Lung (tissue), 12 donors: ENCODE data around the gene GPT2. TPM values are rescaled to one million over a fixed set of nuclear protein-coding genes. Genes with fewer than 3 reads are reported as not detected.

Source experiments
- ATAC-seq: fragments of 200-7000 bp; cut with Tn5 transposase; one replicate; pipeline ENCODE4 v1.9.1; 2020; ENCODE audit warnings: moderate number of reproducible peaks; ENCODE audit not compliant: insufficient read depth, low FRiP score
- DNase-seq, 3 donors: peaks; one replicate each; pipeline ENCODE4 v3.0.0-alpha.2; 2013 to 2017
- H3K27ac ChIP-seq, 2 donors: one replicate each; pipeline ENCODE4 v1.5.1; 2013; ENCODE audit warnings: mild to moderate bottlenecking in 2 of 2, moderate library complexity in 2 of 2, control low read depth in 1 of 2, inconsistent platforms in 1 of 2, low read depth in 1 of 2, low read length in 1 of 2
- H3K27me3 ChIP-seq, 3 donors: one replicate each; pipeline ENCODE4 v1.5.1; 2013; ENCODE audit warnings: low read length in 2 of 3; ENCODE audit not compliant: control insufficient read depth in 3 of 3, insufficient read depth in 3 of 3
- H3K36me3 ChIP-seq, 4 donors: one replicate each; pipeline ENCODE4 v1.5.1; 2013; ENCODE audit warnings: low read length in 4 of 4, mild to moderate bottlenecking in 1 of 4, moderate library complexity in 1 of 4; ENCODE audit not compliant: control insufficient read depth in 4 of 4, insufficient read depth in 4 of 4
- H3K4me1 ChIP-seq, 5 donors: one replicate each; pipeline ENCODE4 v1.5.1; 2013; ENCODE audit warnings: low read length in 5 of 5, mild to moderate bottlenecking in 2 of 5, moderate library complexity in 1 of 5; ENCODE audit not compliant: control insufficient read depth in 5 of 5, insufficient read depth in 5 of 5
- H3K4me3 ChIP-seq: one replicate; pipeline ENCODE4 v1.5.1; 2013; ENCODE audit warnings: mild to moderate bottlenecking, control low read depth, moderate library complexity
- H3K9ac ChIP-seq, 2 donors: one replicate each; pipeline ENCODE4 v1.5.1; 2013; ENCODE audit warnings: low read length in 2 of 2, control low read depth in 1 of 2; ENCODE audit not compliant: insufficient read depth in 1 of 2
- H3K9me3 ChIP-seq, 4 donors: one replicate each; pipeline ENCODE4 v1.5.1; 2013; ENCODE audit warnings: low read length in 3 of 4, mild to moderate bottlenecking in 1 of 4, moderate library complexity in 1 of 4; ENCODE audit not compliant: control insufficient read depth in 4 of 4, insufficient read depth in 3 of 4
- WGBS, 2 donors: extraction: QIAGEN DNeasy Blood & Tissue Kit; methylation state at CpG; one replicate each; pipeline ENCODE4 v1.1.7; 2013; 5-methylcytosine and 5-hydroxymethylcytosine counted together
- polyA plus RNA-seq, 2 donors: library from polyadenylated mRNA; stranded (reverse); fragments of 200-250 nt; gene quantifications; one replicate each; pipeline ENCODE4 v1.2.1, GENCODE V29; 2013
- total RNA-seq, 2 donors: library from RNA; depleted of rRNA in 1 of 2; stranded (reverse); fragments of >200 nt in 1 of 2; gene quantifications; one replicate each; pipeline ENCODE4 v1.2.1, GENCODE V29; 2014 to 2021
- TF ChIP-seq, protein P1 (sequence below): IDR thresholded peaks from 2 replicates; pipeline ENCODE4 v1.5.1; 2012; ENCODE audit warnings: mild to moderate bottlenecking; ENCODE audit errors: control extremely low read depth, extremely low read depth
- donor health status: control.
- donor health status: control.
- donor health status: Bipolar disorder and iron deficiency.
- donor health status: healthy.
- donor health status: DM: yes; HTN: yes; CAD: no.

Gene GPT2
- total and polyA plus RNA-seq, 4 donors: 4.3 to 13.3 (median 6.5) TPM

DNA sequence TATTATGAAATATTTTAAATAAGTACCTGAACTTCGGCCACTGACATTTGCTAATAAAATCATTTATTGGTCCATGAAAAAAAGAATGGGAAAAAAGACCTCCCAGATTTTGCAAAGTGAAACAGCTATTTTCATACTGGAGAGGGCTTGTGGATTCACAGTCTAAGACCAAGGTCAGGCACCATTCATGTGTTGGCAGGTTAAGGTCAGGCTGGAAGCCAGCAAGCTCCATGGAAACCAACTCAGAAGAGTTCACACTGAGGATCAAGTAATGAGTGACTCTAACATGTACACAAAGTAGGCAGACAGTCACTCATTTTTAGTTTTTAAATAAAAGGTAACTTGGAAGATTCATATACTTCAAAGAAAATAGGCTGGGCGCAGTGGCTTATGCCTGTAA lies 85.9 kb downstream of the GPT2 start:
- H3K4me1 ChIP-seq: peaks cover 2 to 17% (median 13%) of the 10 kb centered on the region in 5 donors
- TF ChIP-seq, protein P1, sequence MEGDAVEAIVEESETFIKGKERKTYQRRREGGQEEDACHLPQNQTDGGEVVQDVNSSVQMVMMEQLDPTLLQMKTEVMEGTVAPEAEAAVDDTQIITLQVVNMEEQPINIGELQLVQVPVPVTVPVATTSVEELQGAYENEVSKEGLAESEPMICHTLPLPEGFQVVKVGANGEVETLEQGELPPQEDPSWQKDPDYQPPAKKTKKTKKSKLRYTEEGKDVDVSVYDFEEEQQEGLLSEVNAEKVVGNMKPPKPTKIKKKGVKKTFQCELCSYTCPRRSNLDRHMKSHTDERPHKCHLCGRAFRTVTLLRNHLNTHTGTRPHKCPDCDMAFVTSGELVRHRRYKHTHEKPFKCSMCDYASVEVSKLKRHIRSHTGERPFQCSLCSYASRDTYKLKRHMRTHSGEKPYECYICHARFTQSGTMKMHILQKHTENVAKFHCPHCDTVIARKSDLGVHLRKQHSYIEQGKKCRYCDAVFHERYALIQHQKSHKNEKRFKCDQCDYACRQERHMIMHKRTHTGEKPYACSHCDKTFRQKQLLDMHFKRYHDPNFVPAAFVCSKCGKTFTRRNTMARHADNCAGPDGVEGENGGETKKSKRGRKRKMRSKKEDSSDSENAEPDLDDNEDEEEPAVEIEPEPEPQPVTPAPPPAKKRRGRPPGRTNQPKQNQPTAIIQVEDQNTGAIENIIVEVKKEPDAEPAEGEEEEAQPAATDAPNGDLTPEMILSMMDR: no peak
- DNase-seq: no peak
- H3K9ac ChIP-seq: no peak overlapping the region
- no peak for ATAC-seq
- no peaks in the 10 kb centered on the region for H3K27me3 ChIP-seq
- no peaks in the 10 kb centered on the region for H3K9me3 ChIP-seq
- peaks cover 22 to 41% (median 30%) of the 10 kb centered on the region in 4 donors for H3K36me3 ChIP-seq
- 70 to 83% methylated on average over 2 of the region's 2 CpGs for WGBS, 2 donors
- no peak overlapping the region for H3K4me3 ChIP-seq
- no peak overlapping the region for H3K27ac ChIP-seq

DNA sequence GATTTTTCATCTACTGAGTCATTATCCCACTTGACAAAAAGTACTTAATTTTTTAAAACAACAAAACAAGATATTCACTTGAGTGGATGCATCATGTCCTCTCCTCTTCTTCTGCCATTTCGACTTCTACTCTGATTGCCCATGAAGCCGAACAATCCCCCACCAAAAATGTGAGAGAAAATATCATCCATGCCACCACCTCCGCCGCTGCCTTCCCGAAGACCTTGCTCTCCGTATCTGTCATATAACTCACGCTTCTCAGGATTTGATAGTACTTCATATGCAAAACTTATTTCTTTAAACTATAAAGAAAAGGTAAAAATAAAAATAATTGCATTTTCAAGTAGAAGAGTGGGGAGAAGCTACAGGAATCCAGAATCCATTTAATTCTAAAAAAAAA lies 87.1 kb downstream of the GPT2 start:
- peaks cover 2 to 17% (median 13%) of the 10 kb centered on the region in 5 donors for H3K4me1 ChIP-seq
- no peak overlapping the region for H3K4me3 ChIP-seq
- H3K9ac ChIP-seq: no peak overlapping the region
- no peak for ATAC-seq
- H3K27me3 ChIP-seq: no peaks in the 10 kb centered on the region
- H3K36me3 ChIP-seq: peaks cover 16 to 34% (median 22%) of the 10 kb centered on the region in 4 donors
- DNase-seq: no peak
- WGBS, 2 donors: 94 to 96% methylated on average over 7 of the region's 7 CpGs
- no peak overlapping the region for H3K27ac ChIP-seq
- TF ChIP-seq, protein P1: no peak
- no peaks in the 10 kb centered on the region for H3K9me3 ChIP-seq

DNA sequence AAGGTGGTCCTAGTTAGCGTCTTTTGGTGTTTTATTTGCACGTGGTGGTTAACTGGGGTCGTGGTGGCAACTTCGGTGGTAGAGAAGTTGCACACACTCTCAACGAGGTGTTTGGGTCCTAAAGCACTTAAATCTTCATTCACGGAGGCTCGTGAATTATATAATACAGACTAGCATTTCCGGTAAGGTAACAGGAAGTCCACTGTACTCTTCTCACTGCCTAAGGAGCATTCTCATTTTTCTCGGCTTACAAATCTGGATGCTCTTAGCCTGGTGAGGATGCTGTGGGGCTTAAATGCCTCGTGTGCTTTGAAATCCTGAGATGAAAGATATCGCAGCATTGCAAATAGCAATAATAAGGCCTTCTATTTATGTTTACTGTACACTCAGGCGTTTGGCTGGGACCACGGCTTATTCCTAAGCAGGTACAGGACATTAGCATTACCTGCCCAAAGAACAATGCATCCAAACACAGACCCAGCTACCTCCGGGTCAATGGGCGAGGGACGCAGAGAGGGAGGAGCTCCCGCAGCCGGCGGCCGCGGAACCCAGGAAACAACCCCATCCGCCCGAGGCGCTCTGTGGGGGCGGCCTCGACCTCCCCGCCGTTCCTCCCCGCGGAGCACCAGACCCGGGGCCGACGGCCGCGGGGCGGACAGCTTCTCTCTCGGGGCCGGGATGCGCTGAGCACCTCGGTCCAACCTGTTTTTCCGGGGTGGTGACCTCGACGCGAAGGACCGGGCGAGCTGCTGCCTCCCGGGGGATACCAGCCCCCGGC lies 88.5 kb downstream of the GPT2 start:
- no peak for ATAC-seq
- DNase-seq: peak; percentile 24 to 38 (median 29)
- TF ChIP-seq, protein P1: no peak
- H3K4me1 ChIP-seq: peaks cover 2 to 17% (median 13%) of the 10 kb centered on the region in 5 donors
- no peaks in the 10 kb centered on the region for H3K27me3 ChIP-seq
- H3K9ac ChIP-seq: peak overlapping the region; percentile 58 to 77
- H3K36me3 ChIP-seq: peaks cover 10 to 24% (median 11%) of the 10 kb centered on the region in 4 donors
- peak overlapping the region; percentile 99 for H3K27ac ChIP-seq
- H3K9me3 ChIP-seq: no peaks in the 10 kb centered on the region
- WGBS, 2 donors: 1 to 2% methylated on average over 48 of the region's 48 CpGs
- peak overlapping the region; percentile 97 for H3K4me3 ChIP-seq
